Cardiac fibroblast (primary cell): ENCODE results near the gene PLEKHA4.
"Not testable (repeated sequence)": the region's sequence is repeated elsewhere in the genome, so short reads cannot be mapped to it uniquely, and the experiment has no call there.

Source experiments
- DNase-seq, 2 donors: peaks; one replicate each; pipeline versions ENCODE4 v3.0.0 to v3.0.0-alpha.2; 2010; ENCODE audit warnings: low read depth in 2 of 2
- H3K4me3 ChIP-seq, 2 donors: replicated peaks in 1 of 2; 1 replicate in 1 of 2; 2 replicates in 1 of 2; pipeline ENCODE4 v1.5.1; 2011; ENCODE audit warnings: low read depth in 2 of 2, low read length in 2 of 2, mild to moderate bottlenecking in 2 of 2, moderate library complexity in 1 of 2
- TF ChIP-seq, protein P1 (sequence below): IDR thresholded peaks from one replicate; pipeline ENCODE4 v1.5.1; 2011; ENCODE audit warnings: low read depth, mild to moderate bottlenecking, low read length, inconsistent platforms

Gene PLEKHA4

DNA sequence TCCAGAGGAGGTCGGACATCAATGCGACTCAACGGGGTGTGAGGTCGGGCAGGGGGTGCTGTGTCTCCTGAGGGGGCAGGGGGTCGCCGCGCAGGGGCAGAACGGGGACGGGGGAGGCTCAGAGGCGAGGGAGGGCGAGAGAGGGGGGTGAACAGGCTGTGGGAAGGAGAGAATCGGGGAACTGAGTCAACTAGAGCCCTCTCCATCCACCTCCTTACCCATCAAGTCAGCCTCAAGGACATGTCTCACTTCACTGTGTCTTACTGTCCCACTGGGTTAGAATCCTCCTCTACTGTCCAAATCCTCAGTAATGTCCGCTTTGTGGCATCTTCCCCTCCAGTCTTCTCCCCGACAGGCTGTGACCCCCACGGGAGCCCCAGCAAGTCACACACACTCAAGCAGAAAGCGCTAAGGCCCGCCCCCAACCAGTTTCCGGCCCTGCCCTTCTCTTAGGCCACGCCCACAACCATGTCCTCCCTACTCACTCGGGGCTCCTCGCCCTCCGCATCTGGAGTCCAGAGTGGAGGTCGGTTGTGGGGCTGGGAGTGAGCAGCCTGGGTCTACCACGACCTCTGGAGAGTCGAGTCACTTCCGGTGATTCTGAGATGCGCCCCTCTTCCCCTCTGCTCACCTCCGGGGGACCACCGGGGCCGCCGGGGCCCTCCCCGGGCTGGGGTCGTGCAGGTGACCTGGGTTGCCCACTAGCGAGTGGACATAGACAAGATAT is 9.3 kb downstream of the PLEKHA4 start:
- no peak for DNase-seq
- TF ChIP-seq, protein P1, sequence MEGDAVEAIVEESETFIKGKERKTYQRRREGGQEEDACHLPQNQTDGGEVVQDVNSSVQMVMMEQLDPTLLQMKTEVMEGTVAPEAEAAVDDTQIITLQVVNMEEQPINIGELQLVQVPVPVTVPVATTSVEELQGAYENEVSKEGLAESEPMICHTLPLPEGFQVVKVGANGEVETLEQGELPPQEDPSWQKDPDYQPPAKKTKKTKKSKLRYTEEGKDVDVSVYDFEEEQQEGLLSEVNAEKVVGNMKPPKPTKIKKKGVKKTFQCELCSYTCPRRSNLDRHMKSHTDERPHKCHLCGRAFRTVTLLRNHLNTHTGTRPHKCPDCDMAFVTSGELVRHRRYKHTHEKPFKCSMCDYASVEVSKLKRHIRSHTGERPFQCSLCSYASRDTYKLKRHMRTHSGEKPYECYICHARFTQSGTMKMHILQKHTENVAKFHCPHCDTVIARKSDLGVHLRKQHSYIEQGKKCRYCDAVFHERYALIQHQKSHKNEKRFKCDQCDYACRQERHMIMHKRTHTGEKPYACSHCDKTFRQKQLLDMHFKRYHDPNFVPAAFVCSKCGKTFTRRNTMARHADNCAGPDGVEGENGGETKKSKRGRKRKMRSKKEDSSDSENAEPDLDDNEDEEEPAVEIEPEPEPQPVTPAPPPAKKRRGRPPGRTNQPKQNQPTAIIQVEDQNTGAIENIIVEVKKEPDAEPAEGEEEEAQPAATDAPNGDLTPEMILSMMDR, result no peak
- no peak overlapping the region for H3K4me3 ChIP-seq

DNA sequence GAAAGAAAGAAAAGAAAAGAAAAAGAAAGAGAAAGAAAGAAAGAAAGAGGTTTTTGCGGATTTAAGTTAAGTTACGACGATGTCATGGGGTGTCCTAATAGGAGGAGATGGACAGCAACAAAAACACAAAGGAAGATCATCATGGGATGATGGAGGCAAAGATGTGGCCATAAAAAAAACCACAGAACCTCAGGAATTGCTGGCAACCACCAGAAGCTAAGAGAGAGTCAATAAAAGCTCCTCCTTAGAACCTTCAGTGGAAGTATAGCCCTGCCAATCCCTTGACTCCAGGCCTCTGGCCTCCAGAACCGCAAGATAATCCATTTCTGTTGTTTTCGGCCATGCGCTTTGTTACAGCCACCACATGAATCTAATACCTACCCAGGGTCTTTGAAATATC is 11.5 kb downstream of the PLEKHA4 start:
- no peak overlapping the region for H3K4me3 ChIP-seq
- TF ChIP-seq, protein P1, result no peak
- no peak for DNase-seq

DNA sequence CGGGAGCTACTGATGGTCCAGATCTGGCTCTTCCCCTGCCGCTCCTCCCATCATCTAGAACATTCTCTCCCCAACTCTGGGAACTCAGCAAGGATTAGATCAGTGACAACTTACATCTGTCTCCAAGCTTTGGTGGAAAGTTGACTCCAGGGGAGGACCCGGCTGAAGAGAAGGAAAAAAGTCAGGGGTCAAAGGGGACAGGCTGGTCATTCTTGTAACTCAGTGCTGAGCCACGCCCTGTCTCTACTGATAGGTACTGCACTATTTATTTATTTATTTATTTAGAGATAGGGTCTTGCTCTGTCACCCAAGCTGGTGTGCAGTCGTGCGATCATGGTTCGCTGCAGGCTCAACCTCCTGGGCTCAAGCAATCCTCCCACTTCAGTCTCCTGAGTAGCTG is 14.3 kb downstream of the PLEKHA4 start:
- TF ChIP-seq, protein P1, result no peak
- DNase-seq, result no peak
- H3K4me3 ChIP-seq, result no peak overlapping the region

DNA sequence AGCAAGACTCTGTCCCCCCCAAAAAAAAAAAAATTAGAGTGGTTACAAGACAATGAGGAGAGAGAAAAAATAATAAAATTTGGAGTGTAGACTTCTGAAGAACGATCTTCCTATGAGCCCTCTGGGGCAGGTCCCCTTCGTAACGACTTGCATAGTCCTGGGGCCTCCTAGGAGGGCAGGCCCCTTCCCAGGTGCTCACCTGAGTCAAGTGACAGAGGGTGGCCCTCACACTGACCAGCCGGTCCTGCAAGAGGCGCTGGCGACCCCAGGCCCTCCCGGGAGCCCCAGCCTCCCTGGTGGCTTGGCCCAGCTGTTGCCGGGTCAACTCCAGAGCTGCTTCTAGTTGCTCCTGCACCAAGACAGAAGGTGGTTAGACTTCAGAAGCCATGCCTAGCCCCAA is 14.9 kb downstream of the PLEKHA4 start:
- TF ChIP-seq, protein P1, result no peak
- no peak overlapping the region for H3K4me3 ChIP-seq
- DNase-seq, result no peak

DNA sequence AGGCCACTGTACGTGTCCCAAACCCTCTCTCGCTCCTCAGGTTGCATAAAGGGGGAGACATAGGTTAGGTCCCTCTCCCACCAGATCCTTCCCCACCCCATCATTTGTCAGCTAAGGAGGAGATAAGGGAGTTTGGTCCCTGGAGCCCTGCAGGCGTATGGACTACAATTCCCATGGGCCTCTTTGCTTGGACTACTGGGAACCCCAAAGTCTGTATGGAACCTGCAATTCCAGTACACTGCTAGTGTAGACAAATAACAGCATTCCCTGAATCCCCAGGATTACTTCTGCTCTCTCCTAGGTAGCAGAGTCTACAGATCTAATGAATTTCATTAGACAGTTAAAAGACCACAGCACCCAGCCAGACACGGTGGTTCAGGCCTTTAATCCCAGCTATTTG is 16.1 kb downstream of the PLEKHA4 start:
- no peak for DNase-seq
- H3K4me3 ChIP-seq, result no peak overlapping the region
- TF ChIP-seq, protein P1, result no peak

DNA sequence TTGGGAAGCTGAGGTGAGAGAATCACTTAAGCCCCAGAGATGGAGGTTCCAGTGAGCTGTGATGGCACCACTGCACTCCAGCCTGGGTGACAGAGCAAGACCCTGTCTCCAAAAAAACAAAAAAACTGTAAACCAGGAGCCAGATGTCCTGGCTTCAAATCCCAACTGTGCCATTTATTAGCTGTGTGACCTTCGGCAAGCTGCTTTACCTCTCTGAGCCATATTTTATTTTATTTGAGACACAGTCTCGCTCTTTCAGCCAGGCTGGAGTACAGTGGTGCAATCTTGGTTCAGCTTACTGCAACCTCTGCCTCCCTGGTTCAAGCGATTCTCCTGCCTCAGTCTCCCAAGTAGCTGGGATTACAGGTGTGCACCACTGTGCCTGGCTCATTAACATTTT is 21.8 kb downstream of the PLEKHA4 start:
- H3K4me3 ChIP-seq, DNase-seq: not testable (repeated sequence)

DNA sequence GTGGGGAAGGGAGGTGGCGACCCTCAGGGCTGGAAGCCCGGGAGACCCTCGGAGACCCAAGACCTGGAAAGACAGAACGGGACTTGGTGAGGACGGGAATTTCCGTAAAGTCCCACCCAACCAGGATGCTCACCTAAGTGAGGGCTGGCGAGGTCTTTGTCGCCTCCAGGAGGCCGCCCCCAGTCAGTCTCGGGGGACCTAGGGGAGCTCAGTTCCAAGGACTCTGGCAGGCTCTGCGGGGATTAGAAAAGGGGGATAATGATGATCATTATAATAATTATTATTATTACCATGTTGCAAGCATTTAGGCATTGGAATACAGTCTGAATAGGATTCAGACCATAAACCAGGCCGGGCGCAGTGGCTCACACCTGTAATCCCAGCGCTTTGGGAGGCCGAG is 23.0 kb downstream of the PLEKHA4 start:
- TF ChIP-seq, protein P1, result no peak
- H3K4me3 ChIP-seq, result no peak overlapping the region
- DNase-seq, result no peak
